Measurements from ENCODE around the gene TMEM178B. TPM values are rescaled to one million over a fixed set of nuclear protein-coding genes. Genes with fewer than 3 reads are reported as not detected.

TMEM178B gene
- polyA plus RNA-seq, 1 donor (not counting 4 experiments of a cell fraction or from before 2014, with no cell fraction given): not detected

- Histone ChIP-seq H2AFZ (ENCODE audit: control insufficient read depth, low read length) (no peak overlapping the region), H3K27ac (ENCODE audit: control insufficient read depth, insufficient read depth, low read length) (no peak overlapping the region), H3K9me1 (ENCODE audit: control insufficient read depth, extremely low read depth, insufficient read depth, low read length) (no peaks in the 10 kb centered on the region), H3K27me3 (ENCODE audit: control insufficient read depth, extremely low read depth, insufficient read depth, low read length) (no peaks in the 10 kb centered on the region), H4K20me1 (ENCODE audit: control insufficient read depth, extremely low read depth, insufficient read depth, low read length) (no peaks in the 10 kb centered on the region), H3K9me3 (ENCODE audit: control insufficient read depth, low read depth, low read length) (no peaks in the 10 kb centered on the region), H3K4me3 (ENCODE audit: control insufficient read depth in 2 of 3, extremely low read depth in 1 of 3, insufficient read depth in 2 of 3, low read depth in 1 of 3, low read length in 3 of 3) (no peak overlapping the region), H3K9ac (ENCODE audit: control insufficient read depth, extremely low read depth, insufficient read depth, low read length) (no peak overlapping the region), H3K36me3 (ENCODE audit: control insufficient read depth in 2 of 2, extremely low read depth in 1 of 2, insufficient read depth in 2 of 2, low read length in 2 of 2) (no peaks in the 10 kb centered on the region), H3K4me2 (ENCODE audit: control insufficient read depth, extremely low read depth, insufficient read depth, low read depth, low read length) (no peak overlapping the region), H3K79me2 (ENCODE audit: control insufficient read depth, insufficient read depth, low read length) (no peaks in the 10 kb centered on the region), H3K4me1 (ENCODE audit: control insufficient read depth, extremely low read depth, insufficient read depth, low read length) (no peaks in the 10 kb centered on the region)
- no peak for DNase-seq (ENCODE audit: low read depth, low spot score)
- dilution Hi-C loops (cut with MboI; ENCODE audit: extremely low pct_ligation_motif_present, low sequenced_read_pairs): no loop called here
- no peak for FAIRE-seq
- TF ChIP-seq EZH2 (IDR thresholded peaks at IDR 0.05; ENCODE audit: low read length) (no peak), CTCF (optimal IDR thresholded peaks at IDR 0.05 in 1 of 3, IDR thresholded peaks at IDR 0.05 in 1 of 3, conservative IDR thresholded peaks at IDR 0.05 in 1 of 3; ENCODE audit: extremely low read depth in 1 of 3, insufficient read depth in 2 of 3, low read length in 3 of 3) (no peak)
Measured at GRCh38 chr7:141452911-141453310, 379.0 kb downstream of the TMEM178B start.

- no peak overlapping the region for H3K4me2 ChIP-seq (ENCODE audit: control insufficient read depth, extremely low read depth, insufficient read depth, low read depth, low read length)
- dilution Hi-C loops (cut with MboI; ENCODE audit: extremely low pct_ligation_motif_present, low sequenced_read_pairs): no loop called here
- H3K9me3 ChIP-seq (ENCODE audit: control insufficient read depth, low read depth, low read length): no peaks in the 10 kb centered on the region
- H3K27me3 ChIP-seq (ENCODE audit: control insufficient read depth, extremely low read depth, insufficient read depth, low read length): no peaks in the 10 kb centered on the region
- no peak overlapping the region for H2AFZ ChIP-seq (ENCODE audit: control insufficient read depth, low read length)
- TF ChIP-seq EZH2 (IDR thresholded peaks at IDR 0.05; ENCODE audit: low read length): no peak
- TF ChIP-seq CTCF (optimal IDR thresholded peaks at IDR 0.05 in 1 of 3, IDR thresholded peaks at IDR 0.05 in 1 of 3, conservative IDR thresholded peaks at IDR 0.05 in 1 of 3; ENCODE audit: extremely low read depth in 1 of 3, insufficient read depth in 2 of 3, low read length in 3 of 3): no peak
- DNase-seq (ENCODE audit: low read depth, low spot score): no peak
- H3K9ac ChIP-seq (ENCODE audit: control insufficient read depth, extremely low read depth, insufficient read depth, low read length): no peak overlapping the region
- no peaks in the 10 kb centered on the region for H3K4me1 ChIP-seq (ENCODE audit: control insufficient read depth, extremely low read depth, insufficient read depth, low read length)
- no peaks in the 10 kb centered on the region for H3K9me1 ChIP-seq (ENCODE audit: control insufficient read depth, extremely low read depth, insufficient read depth, low read length)
- no peak overlapping the region for H3K4me3 ChIP-seq (ENCODE audit: control insufficient read depth in 2 of 3, extremely low read depth in 1 of 3, insufficient read depth in 2 of 3, low read depth in 1 of 3, low read length in 3 of 3)
- no peaks in the 10 kb centered on the region for H3K36me3 ChIP-seq (ENCODE audit: control insufficient read depth in 2 of 2, extremely low read depth in 1 of 2, insufficient read depth in 2 of 2, low read length in 2 of 2)
- no peaks in the 10 kb centered on the region for H4K20me1 ChIP-seq (ENCODE audit: control insufficient read depth, extremely low read depth, insufficient read depth, low read length)
- H3K27ac ChIP-seq (ENCODE audit: control insufficient read depth, insufficient read depth, low read length): no peak overlapping the region
- no peaks in the 10 kb centered on the region for H3K79me2 ChIP-seq (ENCODE audit: control insufficient read depth, insufficient read depth, low read length)
- no peak for FAIRE-seq
Measured at GRCh38 chr7:141454338-141454737, 380.5 kb downstream of the TMEM178B start.
